H1 (cell line): ENCODE data around the gene LSM3. TPM values are rescaled to one million over a fixed set of nuclear protein-coding genes. Genes with fewer than 3 reads are reported as not detected.

ENCODE experiments used
- CEBPB ChIP-seq: IDR thresholded peaks from 2 replicates; pipeline ENCODE4 v1.6.1; 2012; ENCODE audit warnings: low read depth, low read length
- CHD1 ChIP-seq: IDR thresholded peaks from 2 replicates; pipeline ENCODE4 v1.6.1; 2012; ENCODE audit warnings: low read depth, low read length, improper control_type of control experiment
- NANOG ChIP-seq: IDR thresholded peaks from 2 replicates; pipeline ENCODE4 v1.6.1; 2011; ENCODE audit warnings: low read length, low read depth, mild to moderate bottlenecking, inconsistent platforms; ENCODE audit not compliant: insufficient read depth, poor library complexity, severe bottlenecking
- polyA plus RNA-seq, 7 experiments: library from polyadenylated mRNA; depleted of rRNA in 3 of 7; stranded (reverse) in 5 of 7; unstranded in 2 of 7; fragments of >200 nt in 5 of 7; fragments of 200-250 nt in 2 of 7; gene quantifications; 1 replicate in 5 of 7; 2 replicates in 1 of 7; 4 replicates in 1 of 7; pipeline versions ENCODE4 v1.2.1 to v1.2.3, GENCODE V29; 2011 to 2013; ENCODE audit warnings: missing spikeins in 2 of 7, mixed read lengths in 2 of 7
- total RNA-seq: library from RNA; stranded (reverse); fragmentation: NEBNext Ultra II Directional; extraction: Animal tissue kit (Norgen Biotek cat#: 25700); gene quantifications from 2 replicates; pipeline ENCODE4 v1.2.1, GENCODE V29; 2021
- TF ChIP-seq, protein P1 (sequence below): IDR thresholded peaks from 2 replicates; pipeline ENCODE4 v1.6.1; 2012; ENCODE audit warnings: low read length, inconsistent platforms

LSM3 gene
- total and polyA plus RNA-seq, 2 of the 8 experiments (the other 6 are each of a cell fraction or from before 2014, with no cell fraction given): 7.1 to 25.4 TPM

DNA sequence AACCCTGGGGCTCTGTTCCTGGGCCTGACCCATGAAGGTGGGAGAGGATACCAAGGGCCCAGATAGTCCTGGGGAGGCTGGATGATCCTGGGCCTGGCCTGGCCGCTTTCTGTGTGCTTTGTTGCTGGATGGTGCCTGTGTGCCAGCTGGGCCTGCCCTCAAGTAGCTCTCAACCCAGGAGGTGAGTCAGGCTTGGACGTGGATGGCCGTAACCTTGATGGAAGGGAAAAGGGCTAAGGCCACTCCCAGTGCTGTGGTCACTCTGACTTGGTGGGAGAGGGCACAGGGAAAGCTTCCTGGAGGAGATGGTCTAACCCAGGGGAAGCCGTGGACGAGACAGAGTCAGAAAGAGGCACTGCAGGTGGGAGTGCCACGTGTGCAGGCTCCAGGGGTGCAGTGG, 44.3 kb upstream of the LSM3 start (continued):
- no peak for TF ChIP-seq CHD1
- no peak for TF ChIP-seq NANOG
- TF ChIP-seq, protein P1, sequence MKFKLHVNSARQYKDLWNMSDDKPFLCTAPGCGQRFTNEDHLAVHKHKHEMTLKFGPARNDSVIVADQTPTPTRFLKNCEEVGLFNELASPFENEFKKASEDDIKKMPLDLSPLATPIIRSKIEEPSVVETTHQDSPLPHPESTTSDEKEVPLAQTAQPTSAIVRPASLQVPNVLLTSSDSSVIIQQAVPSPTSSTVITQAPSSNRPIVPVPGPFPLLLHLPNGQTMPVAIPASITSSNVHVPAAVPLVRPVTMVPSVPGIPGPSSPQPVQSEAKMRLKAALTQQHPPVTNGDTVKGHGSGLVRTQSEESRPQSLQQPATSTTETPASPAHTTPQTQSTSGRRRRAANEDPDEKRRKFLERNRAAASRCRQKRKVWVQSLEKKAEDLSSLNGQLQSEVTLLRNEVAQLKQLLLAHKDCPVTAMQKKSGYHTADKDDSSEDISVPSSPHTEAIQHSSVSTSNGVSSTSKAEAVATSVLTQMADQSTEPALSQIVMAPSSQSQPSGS: no peak
- no peak for TF ChIP-seq CEBPB
- TF ChIP-seq, all 59 proteins: peak for 0
